NCI-H446 treated with DMSO at 0.1 percent for 48 hours (cell line): ENCODE data around the gene CFTR.

Experiments used
- DNase-seq: peaks from one replicate; lab custom pipeline; 2025; lab: John Stamatoyannopoulos, UW

Gene CFTR

GRCh38 chr7:117590191-117590590, 110.4 kb downstream of the CFTR start:
- no peak for DNase-seq

GRCh38 chr7:117592011-117592635, 112.3 kb downstream of the CFTR start:
- no peak for DNase-seq

- no peak for DNase-seq
These were observed 116.3 kb downstream of the CFTR start for GRCh38 chr7:117596134-117596533.

- no peak for DNase-seq
These were observed 117.9 kb downstream of the CFTR start for GRCh38 chr7:117597755-117598154.

GRCh38 chr7:117600911-117601310, 121.1 kb downstream of the CFTR start:
- DNase-seq: no peak

GRCh38 chr7:117603627-117604026, 123.8 kb downstream of the CFTR start:
- no peak for DNase-seq

- DNase-seq: no peak
These were observed 125.9 kb downstream of the CFTR start for GRCh38 chr7:117605712-117606111.

- DNase-seq: no peak
These were observed 126.3 kb downstream of the CFTR start for GRCh38 chr7:117606132-117606531.

- no peak for DNase-seq
These were observed 130.6 kb downstream of the CFTR start for GRCh38 chr7:117610396-117610795.

- no peak for DNase-seq
These were observed 132.8 kb downstream of the CFTR start for GRCh38 chr7:117612637-117613036.

GRCh38 chr7:117616694-117617093, 136.9 kb downstream of the CFTR start:
- DNase-seq: no peak

GRCh38 chr7:117619681-117620080, 139.9 kb downstream of the CFTR start:
- DNase-seq: no peak

- DNase-seq: no peak
These were observed 141.3 kb downstream of the CFTR start for GRCh38 chr7:117621075-117621618.

- DNase-seq: no peak
These were observed 143.8 kb downstream of the CFTR start for GRCh38 chr7:117623606-117624005.

GRCh38 chr7:117630501-117630900, 150.7 kb downstream of the CFTR start:
- DNase-seq: no peak

GRCh38 chr7:117630907-117631564, 151.2 kb downstream of the CFTR start:
- no peak for DNase-seq

- DNase-seq: no peak
These were observed 151.8 kb downstream of the CFTR start for GRCh38 chr7:117631652-117632051.

- DNase-seq: no peak
These were observed 158.1 kb downstream of the CFTR start for GRCh38 chr7:117637937-117638336.

- no peak for DNase-seq
These were observed 160.1 kb downstream of the CFTR start for GRCh38 chr7:117639966-117640365.

GRCh38 chr7:117640465-117640864, 160.6 kb downstream of the CFTR start:
- no peak for DNase-seq

GRCh38 chr7:117645481-117646165, 165.8 kb downstream of the CFTR start:
- DNase-seq: no peak

- DNase-seq: no peak
These were observed 168.5 kb downstream of the CFTR start for GRCh38 chr7:117648203-117648866.
